Ectodermal cell (in vitro differentiated cells): ENCODE data around the gene CYTH2.

Experiments used
- H3K27ac ChIP-seq: 2 replicates; pipeline ENCODE4 v1.7.0; 2013; ENCODE audit warnings: mild to moderate bottlenecking, low read depth, low read length; ENCODE audit not compliant: insufficient read depth, poor library complexity, severe bottlenecking
- H3K27me3 ChIP-seq: 2 replicates; pipeline ENCODE4 v1.7.0; 2013; ENCODE audit warnings: mild to moderate bottlenecking, low read length; ENCODE audit not compliant: insufficient read depth, control insufficient read depth, poor library complexity, severe bottlenecking
- H3K36me3 ChIP-seq: one replicate; pipeline ENCODE4 v1.7.0; 2013; ENCODE audit warnings: low read length; ENCODE audit not compliant: control insufficient read depth, insufficient read depth
- H3K4me1 ChIP-seq: one replicate; pipeline ENCODE4 v1.7.0; 2013; ENCODE audit warnings: low read length; ENCODE audit not compliant: control insufficient read depth, insufficient read depth
- H3K4me3 ChIP-seq: 2 replicates; pipeline ENCODE4 v1.7.0; 2013; ENCODE audit warnings: low read depth, low read length, control low read depth; ENCODE audit not compliant: insufficient read depth
- H3K9me3 ChIP-seq: 2 replicates; pipeline ENCODE4 v1.7.0; 2013; ENCODE audit warnings: mild to moderate bottlenecking, low read length, moderate library complexity; ENCODE audit not compliant: control insufficient read depth
- WGBS, 2 experiments: methylation state at CpG; one replicate each; pipeline ENCODE4 v1.1.7; 2013; ENCODE audit warnings: missing lambda C conversion rate in 2 of 2; 5-methylcytosine and 5-hydroxymethylcytosine counted together

CYTH2 gene

DNA sequence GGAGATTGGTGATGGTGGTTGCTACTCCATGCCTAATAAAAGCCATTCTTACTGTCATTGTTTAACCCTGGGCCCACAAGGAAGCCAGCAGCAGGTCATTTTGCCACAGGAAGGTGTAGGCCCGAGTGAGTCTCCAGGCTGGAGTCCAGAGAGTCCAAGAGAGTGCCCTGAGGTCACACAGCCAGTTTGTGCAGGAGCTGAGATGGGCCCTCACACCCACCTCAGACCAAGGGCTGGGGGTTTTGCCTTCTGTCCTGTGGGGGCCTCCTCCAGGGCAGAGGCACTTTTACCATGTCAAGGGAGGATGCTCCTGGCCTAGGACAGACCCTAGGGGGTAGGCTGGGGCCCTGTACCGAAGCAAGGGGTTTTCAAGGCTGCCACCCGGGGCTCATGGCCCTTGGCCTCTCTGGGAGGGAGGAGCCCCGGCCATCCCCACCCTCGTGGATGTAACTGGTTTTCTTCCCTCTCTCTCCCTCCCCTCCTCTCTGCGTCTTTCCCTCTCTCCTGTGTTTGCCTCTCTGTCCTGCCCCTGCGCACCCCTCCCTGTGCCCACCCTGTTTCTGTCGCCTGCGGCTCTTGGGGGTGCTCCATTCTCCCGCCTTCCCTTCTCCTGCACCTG, 8.0 kb downstream of the CYTH2 start:
- H3K4me1 ChIP-seq: no peaks in the 10 kb centered on the region
- no peaks in the 10 kb centered on the region for H3K9me3 ChIP-seq
- 87 to 90% methylated on average over 10 of the region's 10 CpGs for WGBS, 2 experiments
- H3K27me3 ChIP-seq: no peaks in the 10 kb centered on the region
- no peak overlapping the region for H3K4me3 ChIP-seq
- H3K27ac ChIP-seq: no peak overlapping the region
- peaks cover 61% of the 10 kb centered on the region for H3K36me3 ChIP-seq

DNA sequence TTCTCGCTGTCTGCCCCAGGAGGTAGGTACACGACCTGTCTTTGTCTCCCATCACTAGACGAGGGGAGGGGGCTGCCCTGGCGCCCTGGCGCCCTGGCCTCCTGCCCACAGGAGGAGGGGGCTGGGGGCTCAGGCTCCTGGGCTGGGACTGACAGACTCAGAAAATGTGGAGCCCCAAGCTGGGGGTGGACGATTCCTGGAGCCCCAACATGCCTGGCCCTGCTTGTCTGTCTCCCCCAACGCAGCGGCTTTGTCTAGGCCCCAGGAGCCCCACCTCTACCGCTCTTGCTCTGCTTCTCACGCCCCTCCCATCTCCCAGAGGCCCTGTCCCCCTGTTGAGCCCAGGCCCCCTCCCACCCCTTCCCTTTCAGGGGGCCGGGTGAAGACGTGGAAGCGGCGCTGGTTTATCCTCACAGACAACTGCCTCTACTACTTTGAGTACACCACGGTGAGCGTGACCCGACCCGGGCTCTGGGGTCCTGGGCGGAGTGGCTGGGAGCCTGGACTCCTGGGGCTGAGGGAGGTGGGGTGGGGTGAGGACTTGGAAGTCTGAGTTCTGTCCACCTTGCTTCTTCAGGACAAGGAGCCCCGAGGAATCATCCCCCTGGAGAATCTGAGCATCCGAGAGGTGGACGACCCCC, 8.6 kb downstream of the CYTH2 start:
- Histone ChIP-seq H3K27me3 (no peaks in the 10 kb centered on the region), H3K36me3 (peaks cover 58% of the 10 kb centered on the region), H3K9me3 (no peaks in the 10 kb centered on the region), H3K4me3 (no peak overlapping the region), H3K27ac (no peak overlapping the region), H3K4me1 (no peaks in the 10 kb centered on the region)
- WGBS, 2 experiments: 93% methylated on average over 22 of the region's 22 CpGs

DNA sequence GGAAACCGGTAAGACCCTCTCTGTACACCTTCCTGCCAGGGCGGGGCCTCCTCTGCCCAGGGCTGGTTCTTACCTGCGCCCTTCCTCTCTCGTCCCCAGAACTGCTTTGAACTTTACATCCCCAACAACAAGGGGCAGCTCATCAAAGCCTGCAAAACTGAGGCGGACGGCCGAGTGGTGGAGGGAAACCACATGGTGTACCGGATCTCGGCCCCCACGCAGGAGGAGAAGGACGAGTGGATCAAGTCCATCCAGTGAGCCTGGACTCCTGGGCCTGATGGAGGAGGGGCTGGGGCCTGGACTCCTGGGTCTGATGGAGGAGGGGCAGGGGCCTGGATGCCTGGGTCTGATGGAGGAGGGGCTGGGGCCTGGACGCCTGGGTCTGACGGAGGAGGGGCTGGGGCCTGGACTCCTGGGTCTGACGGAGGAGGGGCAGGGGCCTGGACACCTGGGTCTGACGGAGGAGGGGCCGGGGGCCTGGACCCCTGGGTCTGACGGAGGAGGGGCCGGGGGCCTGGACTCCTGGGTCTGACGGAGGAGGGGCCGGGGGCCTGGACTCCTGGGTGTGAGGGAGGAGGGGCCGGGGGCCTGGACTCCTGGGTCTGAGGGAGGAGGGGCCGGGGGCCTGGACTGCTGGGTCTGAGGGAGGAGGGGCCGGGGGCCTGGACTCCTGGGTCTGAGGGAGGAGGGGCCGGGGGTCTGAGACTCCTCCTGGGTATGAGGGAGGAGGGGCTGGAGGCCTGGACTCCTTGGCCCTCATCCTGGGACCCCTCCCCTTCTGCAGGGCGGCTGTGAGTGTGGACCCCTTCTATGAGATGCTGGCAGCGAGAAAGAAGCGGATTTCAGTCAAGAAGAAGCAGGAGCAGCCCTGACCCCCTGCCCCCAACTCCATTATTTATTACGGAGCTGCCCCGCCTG, 9.4 kb downstream of the CYTH2 start:
- Histone ChIP-seq H3K27me3 (no peaks in the 10 kb centered on the region), H3K36me3 (peaks cover 50% of the 10 kb centered on the region), H3K9me3 (no peaks in the 10 kb centered on the region), H3K4me3 (no peak overlapping the region), H3K4me1 (no peaks in the 10 kb centered on the region), H3K27ac (no peak overlapping the region)
- WGBS, 2 experiments: 92 to 93% methylated on average over 29 of the region's 29 CpGs

DNA sequence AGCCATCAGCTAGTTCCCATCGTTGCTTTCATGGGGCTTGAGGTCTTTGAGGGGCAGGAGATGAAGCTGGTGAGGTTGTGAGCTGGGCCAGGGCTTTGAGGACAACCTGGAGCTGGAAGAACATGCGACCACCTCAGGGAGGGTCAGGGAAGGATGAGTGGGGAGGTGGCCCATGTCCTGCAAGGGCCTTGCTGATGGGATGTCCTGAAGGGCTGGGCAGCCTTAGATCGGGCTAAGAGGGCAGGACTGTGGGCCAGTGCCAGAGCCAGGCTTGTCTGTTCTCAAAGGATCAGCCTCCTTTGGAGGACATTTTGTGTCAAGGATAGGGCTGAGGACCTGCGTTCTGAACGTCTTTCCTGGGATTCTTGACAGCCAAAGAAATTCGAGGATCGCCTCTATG, 10.5 kb downstream of the CYTH2 start:
- 96% methylated on average over 7 of the region's 7 CpGs for WGBS, 2 experiments
- Histone ChIP-seq H3K27ac (no peak overlapping the region), H3K4me3 (no peak overlapping the region), H3K36me3 (peaks cover 39% of the 10 kb centered on the region), H3K4me1 (no peaks in the 10 kb centered on the region), H3K27me3 (no peaks in the 10 kb centered on the region), H3K9me3 (no peaks in the 10 kb centered on the region)

DNA sequence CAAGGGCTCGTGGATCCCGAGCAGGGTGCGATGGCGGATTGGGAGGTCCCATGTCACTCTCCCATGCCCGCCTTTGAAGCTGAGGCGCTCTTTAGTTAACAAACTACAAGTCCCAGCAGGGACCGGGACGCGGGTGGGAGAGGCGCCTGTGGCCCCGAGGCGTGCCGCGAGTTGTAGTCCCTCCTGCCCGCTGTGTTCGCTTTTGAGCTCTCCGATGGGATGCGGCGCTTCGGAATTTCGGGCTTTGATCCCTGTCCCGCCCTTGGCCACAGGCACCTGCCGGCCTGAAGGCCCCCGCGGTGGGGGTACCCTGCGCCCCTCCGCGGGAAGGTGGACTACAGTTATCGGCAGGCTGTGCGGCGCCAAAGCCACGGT, 11.0 kb downstream of the CYTH2 start:
- no peak overlapping the region for H3K27ac ChIP-seq
- no peak overlapping the region for H3K4me3 ChIP-seq
- no peaks in the 10 kb centered on the region for H3K27me3 ChIP-seq
- H3K4me1 ChIP-seq: no peaks in the 10 kb centered on the region
- H3K36me3 ChIP-seq: peaks cover 36% of the 10 kb centered on the region
- no peaks in the 10 kb centered on the region for H3K9me3 ChIP-seq
- 95% methylated on average over 32 of the region's 32 CpGs for WGBS, 2 experiments

DNA sequence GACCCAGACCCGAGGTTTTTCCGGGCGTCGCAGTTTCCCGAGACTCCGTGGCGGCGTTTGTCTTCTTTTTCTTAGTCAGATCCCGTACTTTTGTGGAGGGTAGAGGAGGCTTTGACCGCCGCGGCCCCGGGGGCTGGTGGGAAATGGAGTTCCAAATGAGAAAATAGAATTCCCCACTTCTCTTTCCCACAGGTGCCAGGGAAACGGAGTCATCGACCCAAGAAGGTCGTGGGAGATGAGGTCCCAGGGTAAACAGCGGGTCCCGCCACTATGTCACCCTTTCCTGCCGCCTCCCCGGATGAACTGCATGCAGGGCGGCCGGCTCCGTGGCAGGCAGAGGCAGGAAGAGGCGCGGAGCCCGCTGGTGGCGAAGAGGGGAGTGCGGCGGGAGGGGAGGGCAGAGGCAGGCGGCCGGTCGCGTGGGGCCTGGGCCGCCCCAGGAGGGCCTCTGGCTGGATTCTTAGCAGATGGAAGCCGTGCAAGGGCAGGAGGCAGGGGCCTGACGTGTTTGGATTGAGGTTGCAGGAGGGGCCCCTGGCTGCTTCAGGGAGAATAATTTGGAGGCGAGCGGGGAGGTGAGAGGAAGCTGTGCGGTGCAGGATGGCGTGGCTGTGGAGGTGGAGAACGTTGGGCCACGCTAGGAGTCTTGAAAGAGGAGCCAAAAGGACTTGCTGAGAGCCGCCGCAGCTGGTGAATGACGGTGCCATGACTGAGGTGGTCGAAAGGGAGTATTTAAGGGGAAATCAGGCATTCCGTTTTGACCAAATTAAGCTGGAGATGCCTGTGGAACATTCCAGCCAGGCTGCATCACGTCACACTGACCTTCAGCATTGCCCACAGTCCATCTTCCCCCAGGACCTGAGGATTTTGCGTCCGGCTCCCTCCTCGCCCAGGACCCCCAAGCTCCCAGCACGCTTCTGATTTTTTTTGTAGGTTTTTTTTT, 11.7 kb downstream of the CYTH2 start:
- H3K4me1 ChIP-seq: no peaks in the 10 kb centered on the region
- 94% methylated on average over 52 of the region's 52 CpGs for WGBS, 2 experiments
- H3K27ac ChIP-seq: no peak overlapping the region
- H3K9me3 ChIP-seq: no peaks in the 10 kb centered on the region
- H3K36me3 ChIP-seq: peaks cover 29% of the 10 kb centered on the region
- H3K27me3 ChIP-seq: no peaks in the 10 kb centered on the region
- H3K4me3 ChIP-seq: no peak overlapping the region

DNA sequence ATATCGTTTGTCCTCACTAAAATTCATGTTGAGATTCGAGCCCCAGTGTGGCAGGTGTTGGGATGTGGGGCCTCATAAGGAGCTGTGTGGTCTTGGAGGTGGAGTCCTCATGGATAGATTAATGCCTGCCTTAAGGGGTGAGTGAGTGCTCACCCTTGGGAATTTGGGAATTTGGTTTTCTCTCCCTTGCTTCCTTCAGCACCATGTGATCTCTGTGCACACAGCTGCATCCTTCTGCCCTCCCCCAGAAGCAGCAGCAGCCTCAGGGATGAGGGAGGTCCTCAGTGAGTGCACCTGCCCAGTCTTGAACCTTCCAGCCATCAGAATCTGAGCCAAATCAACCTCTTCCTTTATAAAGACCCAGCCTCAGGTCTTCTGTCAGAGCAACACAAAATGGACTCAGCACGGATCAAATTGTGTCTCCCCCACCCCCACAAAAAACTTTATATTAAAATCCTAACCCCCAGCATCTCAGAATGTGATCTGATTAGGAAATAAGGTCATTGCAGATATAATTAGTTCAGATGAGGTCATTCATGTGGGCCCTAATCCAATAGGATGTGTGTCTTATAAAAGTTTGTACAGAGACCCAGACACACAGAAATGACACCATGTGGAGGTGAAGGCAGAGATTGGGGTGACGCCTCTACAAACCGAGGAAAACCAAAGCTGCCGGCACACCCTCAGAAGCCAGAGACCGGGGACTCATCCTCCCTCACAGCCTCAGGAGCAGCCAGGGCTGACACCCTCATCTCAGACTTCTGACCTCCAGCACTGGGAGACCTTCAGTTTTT, 12.9 kb downstream of the CYTH2 start:
- Histone ChIP-seq H3K36me3 (peaks cover 19% of the 10 kb centered on the region), H3K27ac (no peak overlapping the region), H3K4me3 (no peak overlapping the region), H3K9me3 (no peaks in the 10 kb centered on the region), H3K4me1 (no peaks in the 10 kb centered on the region), H3K27me3 (no peaks in the 10 kb centered on the region)
- WGBS, 2 experiments: 93 to 96% methylated on average over 7 of the region's 7 CpGs

DNA sequence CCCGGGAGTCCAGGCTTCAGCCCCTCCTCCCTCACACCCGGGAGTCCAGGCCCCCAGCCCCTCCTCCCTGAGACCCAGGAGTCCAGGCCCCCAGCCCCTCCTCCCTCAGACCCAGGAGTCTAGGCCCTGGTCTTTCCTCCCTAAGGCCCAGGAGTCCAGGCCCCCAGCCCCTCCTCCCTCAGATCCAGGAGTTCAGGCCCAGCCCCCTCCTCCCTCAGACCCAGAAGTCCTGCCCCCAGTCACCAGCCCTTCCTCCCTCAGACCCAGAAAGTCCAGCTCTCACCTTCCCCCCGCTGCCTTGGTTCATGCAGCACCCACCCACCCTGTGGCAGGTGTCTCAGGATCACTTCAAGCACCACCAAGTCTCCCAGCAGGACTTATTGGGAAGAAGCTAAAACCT, 14.1 kb downstream of the CYTH2 start:
- Histone ChIP-seq H3K4me1 (no peaks in the 10 kb centered on the region), H3K27ac (no peak overlapping the region)
- WGBS, 2 experiments: 66 to 71% methylated on average over 3 of the region's 3 CpGs

DNA sequence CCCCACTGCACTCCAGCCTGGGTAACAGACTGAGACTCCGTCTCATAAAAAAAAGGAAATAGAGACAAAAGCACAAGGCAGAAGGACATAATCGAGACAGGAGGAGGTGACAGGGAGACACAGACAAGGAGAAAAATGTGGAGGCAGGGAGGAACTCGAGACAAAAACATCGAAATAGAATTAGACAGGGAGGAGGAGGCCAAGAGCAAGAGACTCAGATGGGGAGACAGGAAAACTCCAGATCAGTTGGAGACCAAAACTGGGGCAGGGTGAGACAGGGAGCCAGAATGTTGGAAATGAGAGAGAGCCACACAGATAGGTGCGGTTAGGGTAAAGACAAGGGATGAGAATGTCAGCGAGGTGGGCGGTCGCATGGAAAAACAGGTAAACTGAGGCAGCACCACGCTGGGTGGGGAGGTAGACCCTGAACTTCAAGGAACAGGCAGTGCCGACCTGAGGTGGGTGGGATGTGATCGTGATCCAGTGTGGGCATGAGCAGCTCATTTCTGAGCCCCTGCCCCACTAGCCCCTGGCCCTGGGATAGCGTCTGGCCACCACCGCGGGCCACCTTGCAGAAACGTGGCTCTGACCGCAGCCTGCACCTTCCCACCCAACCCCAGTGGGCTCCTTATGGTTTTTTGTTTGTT, 15.2 kb downstream of the CYTH2 start:
- H3K4me3 ChIP-seq: no peak overlapping the region
- peaks cover 8% of the 10 kb centered on the region for H3K36me3 ChIP-seq
- no peak overlapping the region for H3K27ac ChIP-seq
- no peaks in the 10 kb centered on the region for H3K27me3 ChIP-seq
- no peaks in the 10 kb centered on the region for H3K9me3 ChIP-seq
- WGBS, 2 experiments: 95% methylated on average over 16 of the region's 16 CpGs
- no peaks in the 10 kb centered on the region for H3K4me1 ChIP-seq

More for the DNA sequence above, 14.1 kb downstream of the CYTH2 start:
- Histone ChIP-seq H3K9me3 (no peaks in the 10 kb centered on the region), H3K4me3 (no peak overlapping the region), H3K27me3 (no peaks in the 10 kb centered on the region), H3K36me3 (peaks cover 12% of the 10 kb centered on the region)
